ENCODE data around the gene GRAMD1B.
"Not testable (repeated sequence)": the region's sequence is repeated elsewhere in the genome, so short reads cannot be mapped to it uniquely, and the experiment has no call there.

Gene GRAMD1B

GRCh38 chr11:123511037-123511870 is 81.2 kb downstream of the GRAMD1B start:
- Histone ChIP-seq H3K9ac (ENCODE audit: low read depth, low read length, poor library complexity, severe bottlenecking) (no peak overlapping the region), H3K36me3 (ENCODE audit: insufficient read depth, low read length) (no peaks in the 10 kb centered on the region; the same call in 1 of the 2 replicates), H2AFZ (ENCODE audit: low read length) (no peak overlapping the region), H3K4me3 (ENCODE audit: low read length, poor library complexity, severe bottlenecking) (no peak overlapping the region), H4K20me1 (ENCODE audit: insufficient read depth, low read length, poor library complexity, severe bottlenecking) (peaks cover 12% of the 10 kb centered on the region), H3K27me3 (ENCODE audit: insufficient read depth, low read length, poor library complexity, severe bottlenecking) (no peaks in the 10 kb centered on the region), H3K4me1 (ENCODE audit: insufficient read depth, low read length, poor library complexity, severe bottlenecking) (peaks cover 9% of the 10 kb centered on the region), H3K9me2 (replicated peaks; ENCODE audit: low read depth, low read length) (no peaks in the 10 kb centered on the region), H3F3A (ENCODE audit: low read depth) (no peaks in the 10 kb centered on the region), H3K4me2 (ENCODE audit: low read depth, low read length, poor library complexity, severe bottlenecking) (peak overlapping the region; percentile 56), H3K79me2 (ENCODE audit: insufficient read depth, low read length) (peaks cover 43% of the 10 kb centered on the region; the same call in 1 of the 2 replicates), H3K9me3 (ENCODE audit: insufficient read depth, low read depth, low read length) (no peaks in the 10 kb centered on the region)
- TF ChIP-seq EZH2phosphoT487 (IDR thresholded peaks at IDR 0.05; ENCODE audit: borderline replicate concordance) (no peak), CTCF (conservative IDR thresholded peaks at IDR 0.05; ENCODE audit: low read length) (peak; percentile 90)

GRCh38 chr11:123513309-123513708 is 83.2 kb downstream of the GRAMD1B start:
- not testable (repeated sequence) for H3K4me3 ChIP-seq (ENCODE audit: low read length, poor library complexity, severe bottlenecking); H3K9ac ChIP-seq (ENCODE audit: low read depth, low read length, poor library complexity, severe bottlenecking); H3K9me2 ChIP-seq (replicated peaks; ENCODE audit: low read depth, low read length); H3F3A ChIP-seq (ENCODE audit: low read depth); H2AFZ ChIP-seq (ENCODE audit: low read length); H3K27me3 ChIP-seq (ENCODE audit: insufficient read depth, low read length, poor library complexity, severe bottlenecking); H3K36me3 ChIP-seq (ENCODE audit: insufficient read depth, low read length); H4K20me1 ChIP-seq (ENCODE audit: insufficient read depth, low read length, poor library complexity, severe bottlenecking); H3K9me3 ChIP-seq (ENCODE audit: insufficient read depth, low read depth, low read length); H3K4me2 ChIP-seq (ENCODE audit: low read depth, low read length, poor library complexity, severe bottlenecking)
- peaks cover 49% of the 10 kb centered on the region; the same call in 1 of the 2 replicates for H3K79me2 ChIP-seq (ENCODE audit: insufficient read depth, low read length)
- peaks cover 15% of the 10 kb centered on the region for H3K4me1 ChIP-seq (ENCODE audit: insufficient read depth, low read length, poor library complexity, severe bottlenecking)

- Histone ChIP-seq H3K9ac (ENCODE audit: low read depth, low read length, poor library complexity, severe bottlenecking) (no peak overlapping the region), H3K9me3 (ENCODE audit: insufficient read depth, low read depth, low read length) (peaks cover 4% of the 10 kb centered on the region; the same call in 1 of the 2 replicates), H2AFZ (ENCODE audit: low read length) (no peak overlapping the region), H3K27me3 (ENCODE audit: insufficient read depth, low read length, poor library complexity, severe bottlenecking) (no peaks in the 10 kb centered on the region), H3K36me3 (ENCODE audit: insufficient read depth, low read length) (no peaks in the 10 kb centered on the region; the same call in 1 of the 2 replicates), H3K4me2 (ENCODE audit: low read depth, low read length, poor library complexity, severe bottlenecking) (no peak overlapping the region), H3K79me2 (ENCODE audit: insufficient read depth, low read length) (peaks cover 45% of the 10 kb centered on the region; the same call in 1 of the 2 replicates), H3F3A (ENCODE audit: low read depth) (no peaks in the 10 kb centered on the region), H3K9me2 (replicated peaks; ENCODE audit: low read depth, low read length) (no peaks in the 10 kb centered on the region), H3K4me3 (ENCODE audit: low read length, poor library complexity, severe bottlenecking) (no peak overlapping the region), H3K4me1 (ENCODE audit: insufficient read depth, low read length, poor library complexity, severe bottlenecking) (peaks cover 12% of the 10 kb centered on the region), H4K20me1 (ENCODE audit: insufficient read depth, low read length, poor library complexity, severe bottlenecking) (peaks cover 4% of the 10 kb centered on the region)
- no peak for TF ChIP-seq CTCF (conservative IDR thresholded peaks at IDR 0.05; ENCODE audit: low read length)
- no peak for TF ChIP-seq EZH2phosphoT487 (IDR thresholded peaks at IDR 0.05; ENCODE audit: borderline replicate concordance)
Measured at GRCh38 chr11:123516238-123516637, 86.2 kb downstream of the GRAMD1B start.

Data from Loucy (cell line).